Activated naive CD4-positive, alpha-beta T cell treated with anti-CD3 and anti-CD28 coated beads, Interleukin-2, amount 50 U/mL, for 16 hours (primary cell): ENCODE results near the gene AKAP8L.
"Not testable (repeated sequence)": the region's sequence is repeated elsewhere in the genome, so short reads cannot be mapped to it uniquely, and the experiment has no call there.

Source experiments
- DNase-seq: peaks from one replicate; pipeline ENCODE4 v3.0.0-alpha.2; 2020

The AKAP8L gene

DNA sequence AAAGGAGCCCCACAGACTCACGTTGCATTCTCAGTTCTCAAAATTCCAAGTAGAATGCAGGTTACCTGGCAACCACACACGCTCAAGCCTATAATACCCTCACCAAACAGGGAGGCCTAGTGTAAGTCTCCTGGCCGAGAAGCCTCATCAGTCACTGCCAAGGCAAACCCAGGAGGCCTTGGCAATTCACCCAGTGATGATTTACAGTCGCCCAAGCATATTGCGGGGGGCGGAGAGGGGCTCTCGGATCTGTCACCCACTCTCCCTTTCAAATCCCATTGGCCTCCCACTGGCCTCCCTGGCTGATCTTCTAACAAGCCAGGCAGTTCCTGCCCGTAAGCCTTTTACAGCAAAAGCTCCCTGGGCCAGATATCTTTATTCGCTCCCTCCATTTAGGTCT is 1.1 kb downstream of the AKAP8L start:
- no peak for DNase-seq

DNA sequence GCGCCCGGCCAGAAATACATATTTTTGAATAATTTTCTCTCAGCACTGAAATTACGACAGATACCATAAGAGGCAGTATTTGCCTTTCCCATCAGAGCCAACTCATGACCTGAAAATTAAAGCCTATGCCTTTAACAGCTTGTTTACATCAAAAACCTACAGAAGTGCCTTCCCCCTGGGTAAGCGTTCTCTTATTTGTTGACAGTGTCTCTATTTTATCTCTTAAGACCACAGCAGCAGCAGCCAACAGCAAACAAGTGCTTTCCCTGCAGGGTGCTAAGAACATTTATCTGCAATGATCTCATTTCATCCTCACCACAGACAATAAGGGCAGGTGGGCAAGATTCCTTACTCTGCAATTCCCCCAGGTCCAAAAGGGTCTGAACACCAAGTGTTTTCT is 6.0 kb downstream of the AKAP8L start:
- no peak for DNase-seq

DNA sequence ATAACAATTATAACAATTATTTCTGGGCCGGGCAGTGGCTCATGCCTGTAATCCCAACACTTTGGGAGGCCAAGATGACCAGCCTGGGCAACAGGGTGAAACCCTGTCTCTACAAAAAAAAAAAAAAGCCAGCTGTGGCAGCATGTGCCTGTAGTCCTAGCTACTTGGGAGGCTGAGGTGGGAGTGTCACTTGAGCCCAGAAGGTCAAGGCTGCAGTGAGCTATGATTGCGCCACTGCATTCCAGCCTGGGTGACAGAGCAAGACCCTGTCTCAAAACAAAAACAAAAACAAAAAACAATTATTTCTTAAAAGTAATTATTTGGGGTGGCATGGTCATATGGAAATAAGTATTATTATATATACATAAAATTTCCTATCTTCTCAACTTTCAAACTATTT is 7.4 kb downstream of the AKAP8L start:
- not testable (repeated sequence) for DNase-seq

DNA sequence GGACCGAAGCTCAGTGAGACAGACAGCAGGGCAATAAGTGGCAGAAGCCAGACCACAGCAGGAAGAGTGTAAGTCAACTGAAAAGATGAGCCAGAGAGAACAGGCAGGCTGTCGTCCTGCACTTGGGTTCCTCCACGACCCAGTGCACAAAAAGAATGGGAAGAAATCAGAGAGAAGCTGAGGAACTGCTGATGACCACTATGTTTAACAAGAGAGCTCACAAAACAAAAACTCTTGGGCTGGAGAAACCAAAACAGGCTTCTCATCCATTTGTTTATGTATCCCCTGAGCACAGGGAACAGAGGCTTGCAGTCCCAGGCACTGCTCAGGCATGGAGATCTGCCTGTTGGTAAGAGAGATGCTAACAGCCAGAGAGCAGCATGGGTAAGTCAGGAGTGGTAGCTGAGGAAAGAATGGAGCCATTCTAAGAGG is 14.0 kb downstream of the AKAP8L start:
- no peak for DNase-seq

DNA sequence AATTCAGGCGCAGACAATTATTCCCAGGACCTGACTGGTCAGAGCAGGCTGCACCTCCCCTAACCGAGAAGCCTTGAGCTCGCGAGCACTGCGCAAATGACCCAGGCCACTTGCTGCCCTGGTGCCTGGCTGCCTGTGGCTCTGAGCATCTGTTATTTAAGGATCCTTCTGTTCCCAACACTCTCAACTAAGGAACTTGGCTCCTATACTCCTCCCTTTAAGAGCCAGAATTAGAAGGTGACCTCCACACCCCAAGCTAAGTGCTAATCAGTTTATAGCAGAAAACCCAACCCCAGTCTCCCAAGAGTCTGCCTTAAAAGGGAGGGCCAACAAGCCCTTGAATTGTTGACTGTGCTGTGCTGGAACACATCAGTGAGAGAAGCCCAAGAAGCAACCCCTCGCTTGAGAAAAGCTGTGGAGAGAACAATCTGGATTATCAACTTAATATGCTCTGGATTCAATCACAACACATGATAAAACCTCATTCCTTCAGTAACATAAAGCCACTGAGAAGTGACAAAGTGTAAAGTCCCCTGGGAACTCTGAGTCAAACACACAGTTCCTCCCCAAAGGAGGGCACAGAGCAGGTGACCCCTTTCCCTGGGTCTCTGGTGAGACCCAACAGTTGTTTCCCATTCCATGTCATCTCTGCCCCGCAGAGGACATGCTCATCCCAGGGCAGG is 14.6 kb downstream of the AKAP8L start:
- DNase-seq, result no peak

DNA sequence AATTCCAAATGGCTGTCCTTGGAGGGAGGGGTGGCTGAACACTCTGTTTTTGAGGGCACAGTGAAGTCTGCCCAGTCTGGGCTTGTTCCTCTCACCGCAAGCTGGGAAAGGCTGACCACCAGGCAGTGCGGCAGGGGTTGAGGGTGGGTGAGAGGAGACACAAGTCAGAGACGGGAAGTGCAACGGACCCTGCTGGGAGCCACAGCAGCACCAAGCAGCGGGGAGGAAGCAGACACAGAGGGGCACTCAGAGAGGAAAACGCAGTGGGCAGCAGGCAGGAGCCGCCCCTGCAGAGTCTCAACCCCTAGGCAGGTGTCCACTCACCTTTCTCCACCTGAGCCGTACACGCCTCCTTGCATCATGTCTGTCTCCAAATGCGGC is 15.6 kb downstream of the AKAP8L start:
- DNase-seq, result no peak

DNA sequence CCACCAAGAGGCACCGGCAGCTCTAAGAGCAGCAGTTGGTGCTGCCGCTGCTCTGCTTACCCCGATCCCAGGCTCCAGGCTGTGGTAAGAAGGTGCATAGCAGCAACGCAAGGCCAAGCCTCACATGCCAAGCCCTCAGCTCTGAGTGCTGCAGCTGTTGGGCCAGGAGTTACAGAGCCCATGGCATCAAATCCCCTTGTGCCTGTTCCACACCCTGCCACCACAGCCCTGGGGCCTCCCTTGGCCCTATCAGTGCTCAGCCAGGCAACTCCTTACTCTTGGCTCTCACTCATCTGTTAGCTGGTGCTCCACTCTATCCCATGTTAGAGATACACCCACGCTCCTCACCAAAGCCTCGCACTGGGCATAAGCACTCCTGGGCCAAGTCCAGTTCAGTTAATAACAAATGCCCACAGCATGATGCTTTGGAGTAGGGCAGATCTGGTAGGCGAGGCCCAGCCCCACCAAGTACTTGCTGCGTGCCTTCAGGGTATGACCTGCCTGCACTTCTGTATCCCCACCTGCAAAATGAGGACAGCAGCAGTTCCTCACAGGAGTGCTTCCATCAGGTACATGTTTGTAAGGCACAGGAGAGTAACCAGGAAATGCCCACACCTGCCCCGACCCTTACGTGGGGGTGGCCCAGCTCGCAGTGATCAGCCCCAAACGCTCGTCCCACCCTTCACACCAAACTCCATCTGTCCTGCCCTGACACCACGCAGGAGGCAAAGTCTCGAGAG is 16.2 kb downstream of the AKAP8L start:
- DNase-seq, result no peak

DNA sequence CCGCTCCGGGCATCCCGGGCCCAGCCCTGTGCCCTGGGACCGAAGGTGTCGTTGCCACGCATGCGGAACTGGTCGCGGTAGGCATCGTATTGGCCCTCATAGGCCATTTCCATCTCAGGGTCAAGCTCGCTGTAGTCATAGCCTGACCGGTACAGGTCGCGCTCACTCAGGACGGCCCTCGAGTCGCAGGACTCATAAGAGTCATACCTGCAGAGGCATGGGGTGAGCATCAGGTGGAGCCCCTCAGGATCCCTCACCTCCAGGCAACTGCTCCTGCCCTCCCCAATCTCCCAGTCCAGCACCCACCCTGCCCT is 17.4 kb downstream of the AKAP8L start:
- no peak for DNase-seq

DNA sequence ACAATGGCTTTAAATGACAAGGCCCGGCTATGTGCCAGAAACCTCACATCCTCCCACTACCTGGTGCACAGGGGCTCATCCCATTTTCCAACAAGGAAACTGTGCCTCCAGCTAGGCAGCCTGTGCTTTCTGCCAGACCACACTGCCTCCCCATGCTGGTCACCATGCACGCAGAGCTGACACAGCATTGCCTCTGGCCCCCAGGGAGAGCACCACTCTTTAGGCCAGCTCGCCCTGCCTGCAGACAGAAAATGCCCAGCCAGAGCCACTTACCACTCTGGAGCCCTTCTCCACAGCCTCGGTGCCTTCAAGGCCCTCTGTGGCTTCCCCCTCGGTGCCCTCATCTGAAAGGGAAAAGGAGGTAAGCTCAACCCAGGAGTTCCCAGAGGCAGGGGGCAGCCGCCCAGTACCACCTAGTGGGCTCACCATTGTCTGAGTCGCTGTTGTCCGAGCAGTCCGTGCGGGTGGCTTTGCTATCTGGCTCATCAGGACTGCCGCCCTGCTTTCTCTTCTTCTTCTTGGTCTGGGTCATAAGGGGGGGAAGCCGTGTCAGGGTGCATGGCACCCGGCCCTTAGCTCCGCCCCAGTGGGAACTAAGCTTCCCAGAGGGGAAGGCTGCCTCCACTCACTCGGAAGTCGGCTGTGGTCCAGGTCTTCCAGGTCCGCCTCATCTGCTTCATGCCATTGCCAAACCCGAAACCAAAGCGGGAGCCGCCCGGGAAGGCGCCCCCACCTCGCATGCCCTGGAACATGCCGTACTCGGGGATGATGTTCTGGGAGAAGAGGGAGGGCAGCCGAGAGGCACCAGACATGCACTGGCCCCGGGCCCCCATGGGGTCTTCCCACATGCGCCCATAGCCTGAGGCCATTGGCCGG is 18.0 kb downstream of the AKAP8L start:
- DNase-seq, result no peak

DNA sequence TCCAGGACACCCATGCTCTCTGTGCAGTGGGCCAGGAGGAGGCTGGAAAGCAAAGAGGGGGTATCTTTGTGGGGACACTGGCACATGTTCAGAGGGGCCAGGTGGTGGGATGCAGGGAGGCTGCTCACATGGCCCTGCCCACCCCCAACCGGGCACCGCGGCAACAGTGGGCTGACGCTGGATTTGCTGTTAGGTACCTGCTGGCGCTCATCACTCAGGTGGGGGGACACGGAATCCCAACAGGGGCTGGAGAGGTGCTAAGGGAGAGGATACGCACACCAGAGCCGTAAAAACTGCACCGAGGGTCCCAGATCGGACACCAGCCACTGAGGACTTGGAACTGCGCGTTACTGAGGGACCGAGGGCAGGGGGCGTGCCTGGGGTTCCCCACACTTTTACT is 19.2 kb downstream of the AKAP8L start:
- DNase-seq, result no peak

DNA sequence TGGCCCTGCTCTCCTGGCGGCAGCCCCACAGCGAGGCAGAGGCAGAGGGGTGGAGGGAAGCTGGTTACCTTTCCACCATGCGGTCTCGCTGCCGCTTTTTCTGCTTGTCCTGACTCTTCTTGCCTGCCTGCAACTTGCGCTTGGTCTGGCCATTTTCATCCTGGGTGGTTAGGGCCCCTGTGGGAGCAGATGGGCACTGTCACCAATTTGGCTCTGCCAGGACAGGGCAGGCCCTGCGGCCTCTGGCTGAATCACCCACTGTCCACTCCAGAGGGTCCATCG is 19.6 kb downstream of the AKAP8L start:
- no peak for DNase-seq

DNA sequence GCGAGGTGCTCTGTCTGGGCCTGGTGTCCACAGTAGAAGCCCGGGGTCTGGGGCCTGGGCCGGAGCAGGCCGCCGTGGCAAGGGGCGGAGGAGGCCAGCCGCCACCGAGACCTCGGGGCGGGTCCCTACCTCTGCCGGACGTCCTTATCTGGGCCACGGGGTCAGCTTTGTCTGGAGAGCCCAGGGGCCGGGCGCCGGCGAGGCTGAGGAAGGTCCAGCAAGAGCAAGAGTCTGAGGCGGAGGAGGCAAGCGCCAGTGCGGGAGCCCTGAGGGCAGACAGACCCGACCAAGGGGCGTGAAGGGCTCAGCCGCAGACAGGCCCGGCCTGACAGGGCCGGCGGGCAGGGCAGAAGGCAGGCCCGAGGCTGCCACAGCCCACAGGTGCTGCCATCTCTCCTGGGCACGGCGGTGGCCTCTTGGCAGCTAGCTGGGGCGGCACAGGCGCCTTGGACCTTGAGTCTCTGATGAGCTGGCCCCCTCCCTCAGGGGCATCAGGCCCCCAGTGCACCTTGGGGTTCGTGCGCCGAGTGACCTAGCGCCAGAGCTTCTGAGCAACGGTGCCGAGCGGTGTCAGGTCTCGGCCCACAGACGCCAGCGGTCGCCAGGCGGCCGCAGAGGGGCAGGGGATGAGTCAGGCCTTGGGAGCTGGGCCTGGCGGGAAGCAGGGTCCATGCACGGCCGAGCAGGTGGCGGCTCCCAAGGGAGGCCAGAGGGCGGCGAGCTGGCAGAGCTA is 20.1 kb downstream of the AKAP8L start:
- DNase-seq, result no peak

DNA sequence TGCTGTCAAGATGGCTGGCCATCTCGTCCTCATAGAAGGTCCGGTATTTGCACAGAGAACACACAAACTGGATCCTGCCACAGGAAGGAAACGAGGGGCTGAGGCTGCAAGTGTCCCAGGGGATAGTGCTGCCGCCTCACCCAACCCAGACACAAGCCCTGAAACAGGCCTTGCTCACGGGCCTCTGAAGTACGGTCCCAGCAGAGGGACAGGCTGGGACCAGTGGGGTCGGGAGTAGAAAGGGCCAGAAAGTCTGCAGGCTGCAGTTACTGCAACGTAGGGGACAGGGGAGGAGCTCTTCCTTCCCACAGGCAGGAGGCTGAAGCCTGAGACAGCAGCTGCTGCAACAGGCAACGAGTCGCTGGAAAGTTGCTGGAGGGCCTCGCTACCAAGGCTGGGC is 21.0 kb downstream of the AKAP8L start:
- no peak for DNase-seq

DNA sequence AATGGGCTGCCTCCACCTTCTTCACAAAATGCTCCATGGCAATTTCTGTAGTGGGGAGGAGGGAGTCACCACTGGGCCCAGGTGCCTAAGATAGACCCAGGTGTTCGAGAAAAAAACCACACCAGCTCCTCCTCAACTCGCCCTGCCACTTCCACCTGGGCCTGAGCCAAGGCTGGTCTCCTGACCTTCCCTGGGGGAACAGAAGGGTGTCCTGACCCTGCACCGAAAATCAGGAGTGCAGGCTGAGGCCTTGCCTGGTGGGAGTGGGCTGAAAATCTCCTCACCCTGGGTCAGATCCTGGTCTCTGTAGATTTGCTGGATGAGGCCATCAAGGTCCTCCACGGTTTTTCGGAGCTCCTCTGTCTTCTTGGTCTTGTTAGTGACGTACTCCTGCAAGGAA is 21.6 kb downstream of the AKAP8L start:
- DNase-seq, result no peak

DNA sequence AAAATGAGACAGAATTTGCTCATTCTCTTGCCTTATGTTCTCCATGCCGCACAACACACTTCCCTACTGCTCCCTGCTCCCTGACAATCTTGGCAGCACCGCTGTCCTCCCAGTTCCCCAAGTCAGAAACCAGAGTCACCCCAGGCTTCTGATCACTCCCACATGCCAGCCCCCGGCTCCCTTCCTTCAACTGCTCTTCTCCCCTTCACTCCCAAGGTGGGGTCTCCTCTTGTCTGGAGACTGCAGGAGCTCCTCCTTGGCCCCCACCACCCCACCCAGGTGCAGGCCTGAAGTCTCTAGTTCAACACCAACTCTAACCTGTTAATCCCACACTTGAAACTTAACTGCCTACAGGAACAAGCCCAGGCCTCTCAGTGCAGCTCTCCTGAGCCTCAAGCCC is 22.4 kb downstream of the AKAP8L start:
- no peak for DNase-seq

DNA sequence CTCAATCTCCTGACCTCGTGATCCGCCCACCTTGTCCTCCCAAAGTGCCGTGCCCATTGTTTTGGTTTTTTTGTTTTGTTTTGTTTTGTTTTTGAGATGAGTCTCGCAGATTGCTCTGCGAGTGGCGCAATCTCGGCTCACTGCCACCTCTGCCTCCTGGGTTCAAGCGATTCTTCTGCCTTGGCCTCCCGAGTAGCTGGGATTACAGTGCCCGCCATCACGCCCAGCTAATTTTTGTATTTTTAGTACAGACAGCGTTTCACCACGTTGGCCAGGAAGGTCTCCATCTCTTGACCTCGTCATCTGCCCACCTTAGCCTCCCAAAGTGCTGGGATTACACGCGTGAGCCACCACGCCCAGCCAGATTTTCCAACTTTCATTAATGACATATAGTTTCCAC is 23.5 kb downstream of the AKAP8L start:
- not testable (repeated sequence) for DNase-seq

DNA sequence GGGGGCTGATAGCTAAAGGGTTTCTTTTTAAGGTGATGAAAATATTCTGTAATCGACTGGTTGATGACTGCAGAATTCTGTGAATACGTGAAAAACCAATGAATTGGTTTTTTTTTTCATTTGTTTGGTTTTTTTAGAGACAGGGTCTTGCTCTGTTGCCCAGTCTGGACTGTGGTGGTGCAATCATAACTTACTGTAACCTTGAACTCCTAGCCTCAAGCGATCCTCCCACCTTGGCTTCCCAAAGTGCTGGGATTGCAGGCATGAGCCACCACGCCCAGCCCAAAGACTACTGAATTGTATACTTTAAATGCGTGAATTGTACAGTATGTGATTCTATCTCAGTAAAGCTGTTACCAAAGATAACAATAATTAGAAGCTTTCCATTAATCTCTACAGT is 24.4 kb downstream of the AKAP8L start:
- no peak for DNase-seq

DNA sequence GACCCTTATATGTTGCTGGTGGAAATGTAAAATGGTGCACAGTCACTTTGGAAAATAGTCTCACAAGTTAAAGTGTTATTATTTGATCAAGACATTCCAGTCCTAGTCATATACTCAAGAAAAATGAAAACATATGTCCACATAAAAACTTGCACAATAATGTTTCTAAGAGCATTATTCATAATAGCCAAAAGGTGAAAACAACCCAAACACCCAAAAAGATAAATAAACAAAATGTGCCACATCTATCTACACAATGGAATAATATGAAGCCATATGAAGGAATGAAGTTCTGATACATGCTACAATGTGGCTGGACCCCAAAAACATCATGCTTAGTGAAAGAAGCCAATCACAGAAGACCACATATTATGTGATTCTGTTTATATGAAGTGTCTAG is 24.8 kb downstream of the AKAP8L start:
- no peak for DNase-seq

DNA sequence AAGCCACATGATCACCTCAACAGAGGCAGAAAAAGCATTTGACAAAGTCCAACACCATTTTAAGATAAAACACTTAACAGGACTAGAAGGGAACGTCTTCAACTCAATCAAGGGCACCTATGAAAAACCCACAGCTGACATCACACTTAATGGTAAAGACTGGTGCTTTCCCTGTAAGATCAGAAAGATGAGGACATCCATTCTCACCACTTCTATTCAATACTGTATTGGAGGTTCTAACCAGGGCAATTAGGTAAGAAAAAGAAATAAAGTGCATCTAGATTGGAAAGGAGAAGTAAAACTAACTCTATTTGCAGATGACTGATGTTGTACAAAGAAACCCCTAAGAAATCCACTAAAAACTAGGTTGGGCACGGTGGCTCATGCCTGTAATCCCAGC is 28.0 kb downstream of the AKAP8L start:
- no peak for DNase-seq

DNA sequence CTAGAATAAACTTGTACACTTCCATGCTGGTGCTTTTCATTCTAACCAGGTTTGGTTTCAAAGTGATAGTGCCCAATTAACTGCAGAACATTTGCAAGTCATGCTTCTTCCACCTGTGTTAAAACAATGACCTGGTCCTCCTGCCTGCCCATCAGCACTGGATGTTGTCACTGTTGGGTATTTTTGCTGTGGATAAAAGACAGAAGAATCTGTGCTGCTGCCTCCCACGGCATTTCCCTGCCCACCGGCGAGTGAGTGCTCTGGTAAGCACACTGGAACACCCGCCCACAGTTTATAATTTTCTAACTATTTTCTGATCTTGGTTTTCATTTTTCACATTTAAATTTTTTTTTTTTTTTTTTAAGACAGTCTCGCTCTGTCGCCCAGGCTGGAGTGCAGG is 36.9 kb downstream of the AKAP8L start:
- no peak for DNase-seq

DNA sequence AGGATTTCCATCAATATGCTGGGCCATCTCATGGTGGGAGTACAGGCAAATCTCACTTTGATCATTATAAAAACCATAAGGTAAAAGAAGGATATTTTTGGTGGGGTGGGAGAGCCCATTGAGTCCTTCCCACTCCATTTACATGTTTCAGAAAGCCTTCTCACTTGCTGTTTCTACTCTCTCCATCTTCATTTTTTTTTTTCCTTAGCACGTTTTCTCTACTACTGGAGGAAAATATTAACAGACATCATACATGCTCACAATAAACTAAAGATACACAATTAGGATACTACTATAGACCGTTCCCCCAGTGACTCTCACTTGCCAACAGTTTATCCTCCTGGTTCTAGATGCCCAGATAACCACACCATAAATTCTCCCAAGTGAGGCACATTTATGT is 37.4 kb downstream of the AKAP8L start:
- no peak for DNase-seq

DNA sequence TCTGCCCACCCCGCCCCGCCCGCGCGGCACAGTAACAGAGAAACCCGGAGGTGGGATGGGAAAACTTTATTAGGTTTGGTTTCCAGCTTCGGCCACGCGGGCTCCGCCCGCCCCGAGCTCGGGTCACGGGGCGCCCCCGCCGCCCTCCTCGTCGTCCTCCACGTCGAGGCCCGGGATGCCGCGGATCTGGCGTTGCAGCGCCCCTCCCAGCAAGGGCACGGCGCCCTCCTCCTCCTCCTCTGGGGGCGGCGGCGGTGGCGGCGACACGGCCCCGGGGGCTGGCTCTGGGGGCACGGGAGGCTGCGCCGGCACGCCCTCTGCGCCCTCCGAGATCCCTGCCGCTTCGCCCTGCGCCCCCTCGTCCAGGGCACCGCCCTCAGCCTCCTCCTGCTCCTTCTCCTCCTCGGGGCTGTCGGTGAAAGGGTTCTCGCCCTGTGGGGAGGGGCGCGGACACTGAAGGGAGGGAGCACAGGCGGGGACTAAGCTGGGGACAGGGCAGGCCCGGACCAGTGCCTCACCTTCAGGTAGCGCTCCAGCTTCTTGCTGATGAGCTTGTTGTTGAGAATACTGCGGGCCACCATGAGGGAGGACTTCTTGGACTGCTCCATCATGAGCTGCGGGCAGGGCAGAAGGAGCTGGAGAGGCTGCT is 38.7 kb downstream of the AKAP8L start:
- no peak for DNase-seq
